ENCODE results near the gene IL17F. TPM values are rescaled to one million over a fixed set of nuclear protein-coding genes. Genes with fewer than 3 reads are reported as not detected.
A peak's percentile ranks its signal among the peaks of the same experiment; 100 is the strongest.

The IL17F gene
- total RNA-seq, 1 donor from 2014 or later = not detected

DNA sequence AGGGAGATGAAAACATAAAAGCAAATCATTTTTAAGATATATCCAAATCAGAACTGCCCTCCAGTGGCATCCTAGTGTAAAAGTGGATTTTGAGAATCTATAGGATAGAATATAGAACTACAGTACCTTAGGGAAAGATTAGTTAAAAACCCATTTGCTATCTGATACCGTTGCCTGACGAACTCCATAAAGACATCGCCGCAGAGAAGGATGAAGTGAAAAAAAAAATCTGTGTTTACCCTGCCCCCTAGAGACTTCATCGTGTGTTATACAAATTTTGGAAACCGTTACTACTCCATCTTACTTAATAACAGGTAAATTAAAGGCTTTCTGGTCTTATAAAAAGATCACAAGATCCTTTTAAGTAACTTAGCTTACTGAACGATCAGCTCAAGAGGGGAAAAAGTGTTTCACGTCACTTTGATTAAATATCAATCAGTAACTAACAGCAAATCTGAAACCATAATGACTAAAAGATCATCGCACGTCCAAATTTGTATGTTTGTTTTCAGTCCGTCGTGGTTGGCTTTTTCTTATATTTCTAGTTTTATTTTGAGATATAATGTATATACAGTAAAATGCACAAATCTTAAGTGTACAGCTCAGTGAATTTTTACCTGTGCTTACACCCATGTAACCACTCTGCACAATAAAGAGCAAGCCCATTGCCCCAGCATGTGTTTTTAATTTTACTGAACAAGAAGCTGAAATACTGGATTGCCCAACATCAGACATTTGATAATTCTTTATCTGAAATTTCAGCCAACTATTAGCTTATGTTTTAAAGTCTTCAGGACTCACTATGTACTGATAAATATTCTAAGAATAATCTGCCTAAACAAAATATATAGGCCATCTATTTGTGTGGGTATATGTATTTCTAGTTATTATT lies 41.1 kb upstream of the IL17F start:
- Histone ChIP-seq H3K27ac (peak overlapping the region; percentile 62), H3K27me3 (no peaks in the 10 kb centered on the region), H3K4me3 (peak overlapping the region; percentile 79 to 91), H3K9me3 (no peaks in the 10 kb centered on the region), H3K4me1 (peaks cover 23% of the 10 kb centered on the region), H3K36me3 (peaks cover 0 to 19% of the 10 kb centered on the region in 2 donors)
- TF ChIP-seq POLR2A (IDR thresholded peaks at IDR 0.05) (no peak), POLR2AphosphoS5 (IDR thresholded peaks at IDR 0.05; ENCODE audit: insufficient read depth in 1 of 2, low read depth in 1 of 2) (no peak), CTCF (IDR thresholded peaks at IDR 0.05) (no peak)
- intact Hi-C loops (cut with DNase I) = loop anchor here (10.0 kb wide), 1 partner anchor 99 kb away; no protein-coding TSS in a partner anchor
- DNase-seq (ENCODE audit: extremely low spot score in 2 of 2) = no peak

DNA sequence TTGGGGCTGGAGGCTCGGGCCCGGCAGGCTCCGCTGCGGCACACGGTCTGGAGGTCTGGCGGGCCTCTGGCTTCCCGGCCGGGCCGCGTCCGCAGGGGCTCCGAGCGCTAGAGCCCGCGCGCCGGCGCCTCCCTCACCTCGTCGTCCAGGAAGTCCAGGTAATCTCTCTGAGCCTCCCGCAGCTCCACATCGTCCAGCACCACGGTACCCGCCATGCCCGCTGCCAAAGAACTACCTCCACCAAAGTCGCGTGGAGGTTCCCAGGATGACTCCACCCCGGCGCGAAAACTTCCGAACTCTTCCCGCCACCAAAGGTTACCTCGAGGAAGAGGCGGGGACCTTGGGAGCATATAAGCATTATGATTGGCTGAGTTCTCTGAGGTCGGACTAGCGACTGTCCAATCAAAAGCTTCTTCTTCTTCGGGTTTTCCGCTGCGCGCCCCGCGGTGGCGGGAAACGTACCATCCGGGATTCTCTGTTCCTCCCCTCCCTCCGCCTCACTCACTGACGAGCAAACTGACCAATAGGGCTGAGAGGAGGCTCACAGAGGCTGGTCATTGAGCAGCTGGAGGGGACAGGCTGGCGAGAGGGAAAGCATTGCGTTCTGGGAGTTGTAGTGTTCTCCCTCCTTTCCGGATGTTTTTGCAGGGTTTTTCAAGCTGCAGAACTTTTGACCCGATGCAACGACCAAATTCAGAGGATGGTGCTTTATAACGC lies 40.3 kb upstream of the IL17F start, which contains the start of gene MCM3:
TSS of gene MCM3 (minus strand) at position 283 of the 717 bp plus-strand sequence. CDS start at position 215, 68 bp downstream.
- intact Hi-C loops (cut with DNase I) = loop anchor here (10.0 kb wide), 1 partner anchor 100 kb away; no protein-coding TSS in a partner anchor
- TF ChIP-seq POLR2AphosphoS5 (IDR thresholded peaks at IDR 0.05; ENCODE audit: insufficient read depth in 1 of 2, low read depth in 1 of 2) (peak; percentile 75 to 97), CTCF (IDR thresholded peaks at IDR 0.05) (no peak)
- Histone ChIP-seq H3K36me3 (peaks cover 0 to 22% of the 10 kb centered on the region in 2 donors), H3K27ac (peak within 1 kb of the TSS; percentile 62), H3K4me3 (peak within 1 kb of the TSS; percentile 79 to 91), H3K27me3 (no peaks in the 10 kb centered on the region), H3K9me3 (no peaks in the 10 kb centered on the region), H3K4me1 (peaks cover 23% of the 10 kb centered on the region)
- DNase-seq (ENCODE audit: extremely low spot score in 2 of 2) = peak; percentile 100

GRCh38 chr6:52284131-52284459 lies 39.8 kb upstream of the IL17F start:
- intact Hi-C loops (cut with DNase I) = loop anchor here (10.0 kb wide), 1 partner anchor 101 kb away; no protein-coding TSS in a partner anchor
- peak overlapping the region; percentile 44 for H3K27ac ChIP-seq
- peaks cover 0 to 25% of the 10 kb centered on the region in 2 donors for H3K36me3 ChIP-seq
- DNase-seq (ENCODE audit: extremely low spot score in 2 of 2) = peak in 1 of 2 donors; percentile 91
- H3K4me1 ChIP-seq = peaks cover 23% of the 10 kb centered on the region
- H3K27me3 ChIP-seq = no peaks in the 10 kb centered on the region
- H3K4me3 ChIP-seq = peak overlapping the region; percentile 79 to 91
- no peaks in the 10 kb centered on the region for H3K9me3 ChIP-seq
- TF ChIP-seq POLR2AphosphoS5 (IDR thresholded peaks at IDR 0.05; ENCODE audit: insufficient read depth in 1 of 2, low read depth in 1 of 2) (no peak), CTCF (IDR thresholded peaks at IDR 0.05) (no peak), POLR2A (IDR thresholded peaks at IDR 0.05) (no peak)

DNA sequence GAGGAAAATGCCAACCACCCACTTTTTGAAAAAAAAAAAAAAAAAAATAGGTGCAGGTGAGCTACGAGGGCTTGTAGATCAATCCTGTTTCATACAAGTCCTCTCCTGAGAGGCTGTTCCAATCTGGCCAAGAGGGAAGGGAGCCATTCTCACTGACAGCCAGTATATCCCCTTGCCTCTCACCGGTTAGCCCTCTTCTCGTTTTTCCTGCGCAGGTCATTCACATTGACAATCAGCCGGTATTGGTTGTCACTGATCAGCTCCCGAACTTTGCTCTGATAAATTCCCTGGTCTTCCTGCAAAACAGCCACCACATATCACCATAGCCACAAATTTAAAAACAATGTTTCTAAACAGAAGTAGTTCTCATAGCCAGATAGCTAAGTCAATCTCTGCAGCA lies 38.8 kb upstream of the IL17F start:
- Histone ChIP-seq H3K4me3 (no peak overlapping the region), H3K9me3 (no peaks in the 10 kb centered on the region), H3K36me3 (peaks cover 0 to 34% of the 10 kb centered on the region in 2 donors), H3K4me1 (peaks cover 23% of the 10 kb centered on the region), H3K27ac (no peak overlapping the region), H3K27me3 (no peaks in the 10 kb centered on the region)
- DNase-seq (ENCODE audit: extremely low spot score in 2 of 2) = peak in 1 of 2 donors; percentile 77
- no peak for TF ChIP-seq CTCF (IDR thresholded peaks at IDR 0.05)
- no peak for TF ChIP-seq POLR2A (IDR thresholded peaks at IDR 0.05)
- no peak for TF ChIP-seq POLR2AphosphoS5 (IDR thresholded peaks at IDR 0.05; ENCODE audit: insufficient read depth in 1 of 2, low read depth in 1 of 2)
- intact Hi-C loops (cut with DNase I) = loop anchor here (10.0 kb wide), 1 partner anchor 102 kb away; no protein-coding TSS in a partner anchor
